Hippocampal formation (tissue), 2 donors: ENCODE measurements around the gene IZUMO4.
A peak's percentile ranks its signal among the peaks of the same experiment; 100 is the strongest.
"Not testable (repeated sequence)": the region's sequence is repeated elsewhere in the genome, so short reads cannot be mapped to it uniquely, and the experiment has no call there.

Experiments used
- DNase-seq, 2 donors: peaks; one replicate each; lab custom pipeline; 2025; lab: John Stamatoyannopoulos, UW

Gene IZUMO4

GRCh38 chr19:2081873-2082810, 14.6 kb upstream of the IZUMO4 start:
- DNase-seq, result no peak

GRCh38 chr19:2083174-2083854, 13.4 kb upstream of the IZUMO4 start:
- DNase-seq, result no peak

- DNase-seq, result peak in 1 of 2 donors; percentile 24
Observed at GRCh38 chr19:2084993-2085720, 11.6 kb upstream of the IZUMO4 start.

GRCh38 chr19:2086695-2087620, 9.8 kb upstream of the IZUMO4 start:
- DNase-seq, result not testable (repeated sequence)

GRCh38 chr19:2087621-2088100, 9.1 kb upstream of the IZUMO4 start:
- no peak for DNase-seq

GRCh38 chr19:2089001-2089711, 7.6 kb upstream of the IZUMO4 start:
- DNase-seq, result no peak

- no peak for DNase-seq
Observed at GRCh38 chr19:2089727-2090053, 7.0 kb upstream of the IZUMO4 start.

- DNase-seq, result not testable (repeated sequence)
Observed at GRCh38 chr19:2091926-2092525, 4.7 kb upstream of the IZUMO4 start.

GRCh38 chr19:2096034-2096479, 658 bp upstream of the IZUMO4 start, which contains the start of gene MOB3A:
Gene MOB3A, minus strand, starts transcription at chr19:2096326. Its CDS starts 17,766 bp downstream, at chr19:2078560.
- no peak for DNase-seq

GRCh38 chr19:2097203-2097885, 629 bp downstream of the IZUMO4 start:
- no peak for DNase-seq

GRCh38 chr19:2097886-2098327, 1.2 kb downstream of the IZUMO4 start:
- no peak for DNase-seq

- no peak for DNase-seq
Observed at GRCh38 chr19:2099054-2099501, 2.4 kb downstream of the IZUMO4 start.

GRCh38 chr19:2099937-2100718, 3.4 kb downstream of the IZUMO4 start:
- DNase-seq, result no peak

GRCh38 chr19:2100719-2101061, 4.0 kb downstream of the IZUMO4 start:
- DNase-seq, result no peak

GRCh38 chr19:2101417-2102335, 5.0 kb downstream of the IZUMO4 start:
- DNase-seq, result peak; percentile 13 to 62

- no peak for DNase-seq
Observed at GRCh38 chr19:2103045-2103707, 6.5 kb downstream of the IZUMO4 start.
